HepG2 (cell line): ENCODE results near the gene WBP1. TPM values are rescaled to one million over a fixed set of nuclear protein-coding genes. Genes with fewer than 3 reads are reported as not detected.
A peak's percentile ranks its signal among the peaks of the same experiment; 100 is the strongest.

Experiments
- ATAC-seq: fragments of 200-7000 bp; cut with Tn5 transposase; 3 replicates; pipeline ENCODE4 v1.9.1; 2020; ENCODE audit warnings: mild to moderate bottlenecking, moderate library complexity
- BruUV-seq: library from RNA; stranded (reverse); fragments of 400-500 nt; replicated peaks from 2 replicates; lab custom pipeline; 2021; lab: Mats Ljungman, UMichigan
- CTCF ChIA-PET: fragments of 300-600 bp; formaldehyde crosslinking; extraction: SDS; loops from one replicate; lab custom pipeline; 2021; ENCODE audit warnings: low total read pairs, inconsistent platforms, low intra/inter-chr PET ratio; lab: Yijun Ruan, JAX
- POLR2A ChIA-PET: fragments of 350-600 bp; sonication (Branson Sonifier 250); formaldehyde crosslinking; loops from one replicate; lab custom pipeline; 2020; ENCODE audit warnings: antibody characterized with exemption, inconsistent platforms; lab: Yijun Ruan, JAX
- DNase-seq: peaks from one replicate; pipeline ENCODE4 v3.0.0-alpha.2; 2015; ENCODE audit warnings: low spot score
- FAIRE-seq: peaks from 3 replicates; lab custom pipeline; 2011; peaks lifted over from hg19 to GRCh38; lab: Jason Lieb, UNC
- H2AFZ ChIP-seq: one replicate; pipeline ENCODE4 v1.6.1; 2011; ENCODE audit warnings: low read length, inconsistent platforms
- H3K27ac ChIP-seq: fragments of 300-600 bp; 3 replicates; pipeline ENCODE4 v1.8.0; 2011; ENCODE audit warnings: mixed run types, mild to moderate bottlenecking, mixed read lengths, low read length, inconsistent platforms; ENCODE audit not compliant: insufficient read depth; ENCODE audit errors: extremely low read length
- H3K27me3 ChIP-seq, 2 experiments: fragments of 200-600 bp in 1 of 2; 2 replicates in 1 of 2; 3 replicates in 1 of 2; pipeline versions ENCODE4 v1.6.0 to v1.8.0; 2011; ENCODE audit warnings: low read length in 2 of 2, mild to moderate bottlenecking in 2 of 2, moderate library complexity in 2 of 2, inconsistent platforms in 1 of 2; ENCODE audit not compliant: insufficient read depth in 2 of 2, control insufficient read depth in 1 of 2
- H3K36me3 ChIP-seq, 2 experiments: fragments of 200-600 bp in 1 of 2; replicated peaks in 1 of 2; 2 replicates in 1 of 2; 3 replicates in 1 of 2; pipeline versions ENCODE4 v1.5.1 to v1.8.0; 2011; ENCODE audit warnings: low read length in 2 of 2, inconsistent platforms in 1 of 2; ENCODE audit not compliant: insufficient read depth in 2 of 2, control insufficient read depth in 1 of 2
- H3K4me1 ChIP-seq: 2 replicates; pipeline ENCODE4 v1.5.1; 2012; ENCODE audit warnings: low read length, inconsistent platforms; ENCODE audit not compliant: insufficient read depth
- H3K4me2 ChIP-seq: 2 replicates; pipeline ENCODE4 v1.6.0; 2011; ENCODE audit warnings: low read depth, low read length, inconsistent platforms
- H3K4me3 ChIP-seq, 3 experiments: fragments of 200-600 bp in 1 of 3; sonication (generic), shearing (Covaris generic) in 1 of 3; replicated peaks in 1 of 3; 2 replicates each; pipeline ENCODE4 v1.5.1; 2011 to 2016; ENCODE audit warnings: low read length in 3 of 3, inconsistent platforms in 2 of 3, low read depth in 2 of 3, mild to moderate bottlenecking in 2 of 3, control low read depth in 1 of 3, mixed read lengths in 1 of 3; ENCODE audit not compliant: insufficient read depth in 1 of 3
- H3K79me2 ChIP-seq: one replicate; pipeline ENCODE4 v1.6.1; 2011; ENCODE audit warnings: low read length, inconsistent platforms; ENCODE audit not compliant: insufficient read depth
- H3K9ac ChIP-seq: 2 replicates; pipeline ENCODE4 v1.6.0; 2011; ENCODE audit warnings: mild to moderate bottlenecking, low read depth, low read length, inconsistent platforms; ENCODE audit not compliant: insufficient read depth
- H3K9me3 ChIP-seq: 2 replicates; pipeline ENCODE4 v1.5.1; 2012; ENCODE audit warnings: mild to moderate bottlenecking, low read length
- H4K20me1 ChIP-seq: 2 replicates; pipeline ENCODE4 v1.6.0; 2011; ENCODE audit warnings: inconsistent platforms, mild to moderate bottlenecking, low read length, moderate library complexity; ENCODE audit not compliant: insufficient read depth
- GATAD2A ChIP-seq: IDR thresholded peaks from 2 replicates; pipeline ENCODE4 v1.6.1; 2016
- HNRNPH1 ChIP-seq: fragments of 200-400 bp; formaldehyde crosslinking; optimal IDR thresholded peaks from 2 replicates; pipeline ENCODE3; 2017; ENCODE audit warnings: mild to moderate bottlenecking, low read depth, low read length
- PHB2 ChIP-seq: fragments of 450-650 bp; IDR thresholded peaks from 2 replicates; pipeline ENCODE4 v1.6.1; 2018; ENCODE audit not compliant: partially characterized antibody
- SP1 ChIP-seq, 2 experiments: fragments of 450-650 bp in 1 of 2; sonication (generic) in 1 of 2; formaldehyde crosslinking in 1 of 2; IDR thresholded peaks; 2 replicates each; pipeline versions ENCODE4 v1.4.0 to v1.6.1; 2016 to 2020; ENCODE audit warnings: missing genetic modification reagents in 1 of 2
- SRSF1 ChIP-seq: fragments of 200-400 bp; formaldehyde crosslinking; optimal IDR thresholded peaks from 2 replicates; pipeline ENCODE3; 2017; ENCODE audit warnings: mild to moderate bottlenecking, low read depth, low read length, moderate library complexity
- TMF1 ChIP-seq: sonication (generic); formaldehyde crosslinking; IDR thresholded peaks from 2 replicates; pipeline ENCODE4 v1.8.1; 2022; ENCODE audit warnings: low read depth, missing genetic modification reagents
- ZFX ChIP-seq: sonication (generic); formaldehyde crosslinking; IDR thresholded peaks from 2 replicates; pipeline ENCODE4 v1.4.0; 2020; ENCODE audit warnings: mild to moderate bottlenecking, low read depth, missing genetic modification reagents, moderate library complexity
- ZNF326 ChIP-seq: sonication (generic); formaldehyde crosslinking; IDR thresholded peaks from 2 replicates; pipeline ENCODE4 v1.4.0; 2020; ENCODE audit warnings: missing genetic modification reagents, borderline replicate concordance
- ZNF761 ChIP-seq: sonication (generic); formaldehyde crosslinking; conservative IDR thresholded peaks from 2 replicates; pipeline ENCODE4 v1.4.0; 2020; ENCODE audit warnings: mild to moderate bottlenecking, missing genetic modification reagents
- WGBS: methylation state at CpG from one replicate; pipeline ENCODE4 v1.1.6; 2017; ENCODE audit warnings: low lambda C conversion rate; 5-methylcytosine and 5-hydroxymethylcytosine counted together
- in situ Hi-C: cut with HindIII; loops from 2 replicates; pipeline ENCODE4 v1.10.0; 2017; ENCODE audit warnings: low pct_unique_long_range_greater_than_20kb; ENCODE audit not compliant: extremely low pct_ligation_motif_present
- intact Hi-C: fragments of 100-400 bp; cut with micrococcal nuclease; formaldehyde crosslinking; loops from one replicate; pipeline ENCODE4 v1.10.0; 2022; ENCODE audit not compliant: unreplicated experiment
- polyA plus RNA-seq, 8 experiments: library from polyadenylated mRNA; depleted of rRNA in 3 of 8; stranded (reverse) in 7 of 8; unstranded in 1 of 8; fragments of >200 nt; fragmentation: Illumina TruSeq in 4 of 8; extraction: Trizol in 4 of 8; gene quantifications; 2 replicates each; pipeline versions ENCODE4 v1.2.1 to v1.2.3, GENCODE V29; 2011 to 2016; ENCODE audit warnings: low read depth in 4 of 8, missing spikeins in 1 of 8, mixed read lengths in 1 of 8; ENCODE audit not compliant: insufficient read depth in 1 of 8
- total RNA-seq, 5 experiments: library from RNA; depleted of rRNA; stranded (reverse); fragments of >200 nt; fragmentation: Illumina TruSeq; extraction: Trizol; gene quantifications; 2 replicates each; pipeline ENCODE4 v1.2.3, GENCODE V29; 2016; ENCODE audit warnings: low read depth in 1 of 5
- TF ChIP-seq, protein P1 (sequence below), 2 experiments: IDR thresholded peaks; 2 replicates each; pipeline ENCODE4 v1.6.1; 2011 to 2012; ENCODE audit warnings: low read length in 2 of 2, borderline replicate concordance in 1 of 2, low read depth in 1 of 2, mild to moderate bottlenecking in 1 of 2, moderate library complexity in 1 of 2
- TF ChIP-seq, protein P2 (sequence below): sonication (generic); formaldehyde crosslinking; IDR thresholded peaks from 2 replicates; pipeline ENCODE4 v1.8.0; 2022; ENCODE audit warnings: missing genetic modification reagents, low read depth, mild to moderate bottlenecking, borderline replicate concordance
- TF ChIP-seq, protein P3 (sequence below): sonication (generic); formaldehyde crosslinking; IDR thresholded peaks from 2 replicates; pipeline ENCODE4 v1.4.0; 2020; ENCODE audit warnings: missing genetic modification reagents, low read depth, mild to moderate bottlenecking, borderline replicate concordance
- TF ChIP-seq, protein P4 (sequence below): sonication (generic); formaldehyde crosslinking; IDR thresholded peaks from 2 replicates; pipeline ENCODE4 v1.4.0; 2020; ENCODE audit warnings: missing genetic modification reagents, mild to moderate bottlenecking, borderline replicate concordance

Gene WBP1
- total and polyA plus RNA-seq, 2 of the 13 experiments (the other 11 are each of a cell fraction or from before 2014, with no cell fraction given): 38.8 to 85.7 TPM

DNA sequence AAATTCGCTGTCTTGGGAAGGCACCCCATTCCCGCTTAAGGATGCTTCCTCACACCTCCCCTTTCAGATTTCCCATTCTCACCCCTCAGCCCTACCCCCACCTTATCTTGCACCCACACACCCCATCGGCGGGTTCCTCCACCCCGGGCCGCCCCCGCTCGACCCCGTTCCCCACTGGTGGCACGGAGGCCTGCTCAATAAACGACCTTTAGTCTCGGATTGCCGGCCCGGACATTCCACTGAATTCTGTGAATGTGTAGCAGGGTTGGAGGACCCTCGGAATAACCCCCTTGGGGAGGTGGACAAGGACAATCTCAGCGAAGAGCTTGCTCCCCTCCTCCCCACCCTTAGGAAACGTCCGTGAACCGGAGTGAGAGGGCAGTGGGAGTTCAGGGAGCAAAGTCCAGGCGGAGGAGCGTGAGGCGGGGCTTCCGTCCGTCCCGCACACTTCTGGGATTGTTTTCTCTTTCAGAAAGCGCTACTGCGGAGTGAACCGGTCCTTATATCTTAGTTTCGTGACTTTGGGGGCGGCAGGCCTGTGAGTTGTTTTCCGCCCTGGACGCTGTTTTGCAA is 44.0 kb downstream of the WBP1 start:
- ChIA-PET POLR2A (interaction anchor here (1.0 to 16.5 kb wide), 15 partner anchors 8 to 76 kb away, joined by 5 to 795 read pairs (median 23); partner anchors contain the start of genes AUP1, CCDC142, DQX1 and HTRA2), CTCF (interaction anchor here (1.5 to 2.9 kb wide), 2 partner anchors 13 to 19 kb away, joined by 5 to 20 read pairs; partner anchors contain the start of genes CCDC142 and TTC31)
- peak; percentile 22 for ATAC-seq
- no TSS peak for BruUV-seq
- WGBS: under 1% methylated on average over 31 of the region's 32 CpGs
- peak; percentile 96 for FAIRE-seq
- H3K27ac ChIP-seq: peak overlapping the region; percentile 89
- peaks cover 75% of the 10 kb centered on the region for H3K4me1 ChIP-seq
- H3K27me3 ChIP-seq: no peaks in the 10 kb centered on the region; a peak in 1 of 5 replicates
- no peaks in the 10 kb centered on the region for H4K20me1 ChIP-seq
- in situ Hi-C loops (no loop called here), intact Hi-C loops (loop anchor here (1.0 kb wide), 1 partner anchor 19 kb away; the partner anchor contains the start of gene TTC31)
- DNase-seq: peak; percentile 86
- H3K9me3 ChIP-seq: no peaks in the 10 kb centered on the region
- H2AFZ ChIP-seq: no peak overlapping the region
- H3K4me2 ChIP-seq: peak overlapping the region; percentile 92
- peak overlapping the region; percentile 67 to 86 (median 82) for H3K4me3 ChIP-seq
- H3K79me2 ChIP-seq: peaks cover 54% of the 10 kb centered on the region
- no peaks in the 10 kb centered on the region; a peak in 3 of 5 replicates for H3K36me3 ChIP-seq
- peak overlapping the region; percentile 83 for H3K9ac ChIP-seq
- peak; percentile 77; the same call in 1 of the 2 replicates for TF ChIP-seq ZFX (CRISPR knock-in tag)
- no peak for TF ChIP-seq HNRNPH1
- TF ChIP-seq, protein P1, sequence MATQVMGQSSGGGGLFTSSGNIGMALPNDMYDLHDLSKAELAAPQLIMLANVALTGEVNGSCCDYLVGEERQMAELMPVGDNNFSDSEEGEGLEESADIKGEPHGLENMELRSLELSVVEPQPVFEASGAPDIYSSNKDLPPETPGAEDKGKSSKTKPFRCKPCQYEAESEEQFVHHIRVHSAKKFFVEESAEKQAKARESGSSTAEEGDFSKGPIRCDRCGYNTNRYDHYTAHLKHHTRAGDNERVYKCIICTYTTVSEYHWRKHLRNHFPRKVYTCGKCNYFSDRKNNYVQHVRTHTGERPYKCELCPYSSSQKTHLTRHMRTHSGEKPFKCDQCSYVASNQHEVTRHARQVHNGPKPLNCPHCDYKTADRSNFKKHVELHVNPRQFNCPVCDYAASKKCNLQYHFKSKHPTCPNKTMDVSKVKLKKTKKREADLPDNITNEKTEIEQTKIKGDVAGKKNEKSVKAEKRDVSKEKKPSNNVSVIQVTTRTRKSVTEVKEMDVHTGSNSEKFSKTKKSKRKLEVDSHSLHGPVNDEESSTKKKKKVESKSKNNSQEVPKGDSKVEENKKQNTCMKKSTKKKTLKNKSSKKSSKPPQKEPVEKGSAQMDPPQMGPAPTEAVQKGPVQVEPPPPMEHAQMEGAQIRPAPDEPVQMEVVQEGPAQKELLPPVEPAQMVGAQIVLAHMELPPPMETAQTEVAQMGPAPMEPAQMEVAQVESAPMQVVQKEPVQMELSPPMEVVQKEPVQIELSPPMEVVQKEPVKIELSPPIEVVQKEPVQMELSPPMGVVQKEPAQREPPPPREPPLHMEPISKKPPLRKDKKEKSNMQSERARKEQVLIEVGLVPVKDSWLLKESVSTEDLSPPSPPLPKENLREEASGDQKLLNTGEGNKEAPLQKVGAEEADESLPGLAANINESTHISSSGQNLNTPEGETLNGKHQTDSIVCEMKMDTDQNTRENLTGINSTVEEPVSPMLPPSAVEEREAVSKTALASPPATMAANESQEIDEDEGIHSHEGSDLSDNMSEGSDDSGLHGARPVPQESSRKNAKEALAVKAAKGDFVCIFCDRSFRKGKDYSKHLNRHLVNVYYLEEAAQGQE (IDR thresholded peaks at IDR 0.05; ENCODE audit: borderline replicate concordance in 1 of 2, low read depth in 1 of 2, low read length in 2 of 2): peak in 1 of 2 experiments; percentile 38; a peak in 1 of 4 replicates
- no peak for TF ChIP-seq SRSF1
- TF ChIP-seq GATAD2A (CRISPR knock-in tag): peak; percentile 88
- TF ChIP-seq, protein P2, sequence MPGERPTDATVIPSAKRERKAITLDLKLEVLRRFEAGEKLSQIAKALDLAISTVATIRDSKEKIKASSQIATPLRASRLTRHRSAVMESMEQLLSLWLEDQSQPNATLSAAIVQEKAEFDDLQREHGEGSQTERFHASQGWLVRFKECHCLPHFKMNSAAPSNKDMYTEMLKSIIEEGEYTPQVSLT: no peak
- 0 out of 2 replicates have a peak, but pooled peaks have one; percentile 1 for TF ChIP-seq TMF1 (CRISPR knock-in tag)
- TF ChIP-seq, protein P3, sequence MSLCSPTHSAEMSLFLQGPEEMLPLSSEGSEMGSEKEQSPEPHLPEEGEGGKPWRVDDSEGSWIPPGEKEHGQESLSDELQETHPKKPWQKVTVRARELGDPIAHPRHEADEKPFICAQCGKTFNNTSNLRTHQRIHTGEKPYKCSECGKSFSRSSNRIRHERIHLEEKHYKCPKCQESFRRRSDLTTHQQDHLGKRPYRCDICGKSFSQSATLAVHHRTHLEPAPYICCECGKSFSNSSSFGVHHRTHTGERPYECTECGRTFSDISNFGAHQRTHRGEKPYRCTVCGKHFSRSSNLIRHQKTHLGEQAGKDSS (CRISPR knock-in tag): peak; percentile 73; the same call in 1 of the 2 replicates
- TF ChIP-seq ZNF326 (CRISPR knock-in tag): no peak
- no peak for TF ChIP-seq PHB2
- TF ChIP-seq ZNF761 (CRISPR knock-in tag): peak; percentile 23; the same call in 1 of the 2 replicates
- no peak for TF ChIP-seq SP1 (IDR thresholded peaks at IDR 0.05)
- peak; percentile 68; the same call in 1 of the 2 replicates for TF ChIP-seq SP1 (CRISPR knock-in tag; IDR thresholded peaks at IDR 0.05)
- TF ChIP-seq, protein P4, sequence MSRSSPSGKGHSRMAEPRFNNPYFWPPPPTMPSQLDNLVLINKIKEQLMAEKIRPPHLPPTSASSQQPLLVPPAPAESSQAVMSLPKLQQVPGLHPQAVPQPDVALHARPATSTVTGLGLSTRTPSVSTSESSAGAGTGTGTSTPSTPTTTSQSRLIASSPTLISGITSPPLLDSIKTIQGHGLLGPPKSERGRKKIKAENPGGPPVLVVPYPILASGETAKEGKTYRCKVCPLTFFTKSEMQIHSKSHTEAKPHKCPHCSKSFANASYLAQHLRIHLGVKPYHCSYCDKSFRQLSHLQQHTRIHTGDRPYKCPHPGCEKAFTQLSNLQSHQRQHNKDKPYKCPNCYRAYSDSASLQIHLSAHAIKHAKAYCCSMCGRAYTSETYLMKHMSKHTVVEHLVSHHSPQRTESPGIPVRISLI (CRISPR knock-in tag): 0 out of 2 replicates have a peak, but pooled peaks have one; percentile 10
